Thyroid gland (tissue), 4 donors: ENCODE data around the gene ADTRP. TPM values are rescaled to one million over a fixed set of nuclear protein-coding genes. Genes with fewer than 3 reads are reported as not detected.

Experiments used
- DNase-seq, 2 donors: peaks; one replicate each; pipeline ENCODE4 v3.0.0-alpha.2; 2019
- H3K27ac ChIP-seq, 3 donors: fragments of 200-600 bp; sonication (generic); 1 replicate in 2 of 3; 2 replicates in 1 of 3; pipeline ENCODE4 v1.5.1; 2016 to 2019; ENCODE audit warnings: mild to moderate bottlenecking in 1 of 3, moderate library complexity in 1 of 3
- H3K27me3 ChIP-seq: fragments of 200-600 bp; sonication (generic); one replicate; pipeline ENCODE4 v1.5.1; 2019
- H3K36me3 ChIP-seq, 2 donors: fragments of 200-600 bp; sonication (generic); one replicate each; pipeline ENCODE4 v1.5.1; 2016 to 2019
- H3K4me1 ChIP-seq, 2 donors: fragments of 200-600 bp; sonication (generic); one replicate each; pipeline ENCODE4 v1.5.1; 2017 to 2019
- H3K4me3 ChIP-seq, 3 donors: fragments of 200-600 bp; sonication (generic); replicated peaks in 1 of 3; 1 replicate in 2 of 3; 2 replicates in 1 of 3; pipeline ENCODE4 v1.5.1; 2016; ENCODE audit warnings: mild to moderate bottlenecking in 1 of 3
- H3K9me3 ChIP-seq: fragments of 200-600 bp; sonication (generic); one replicate; pipeline ENCODE4 v1.5.1; 2017
- POLR2A ChIP-seq, 2 donors: fragments of 450-650 bp; IDR thresholded peaks; one replicate each; pipeline ENCODE4 v1.6.1; 2017; ENCODE audit warnings: antibody characterized with exemption in 2 of 2, mild to moderate bottlenecking in 2 of 2, moderate library complexity in 1 of 2
- WGBS, 2 donors: methylation state at CpG; one replicate each; pipeline ENCODE4 v1.1.5; 2017; 5-methylcytosine and 5-hydroxymethylcytosine counted together
- intact Hi-C: fragments of 100-400 bp; cut with DNase I; formaldehyde crosslinking; loops from one replicate; pipeline ENCODE4 v1.15.1; 2023
- total RNA-seq, 4 donors: library from RNA; depleted of rRNA; stranded (reverse); fragments of >200 nt; gene quantifications; one replicate each; pipeline ENCODE4 v1.2.3, GENCODE V29; 2016
- TF ChIP-seq, protein P1 (sequence below), 6 experiments: fragments of 200-600 bp in 3 of 6; fragments of 450-650 bp in 3 of 6; sonication (generic) in 3 of 6; IDR thresholded peaks; one replicate each; pipeline ENCODE4 v1.5.1; 2016 to 2019; ENCODE audit warnings: antibody characterized with exemption in 6 of 6, mild to moderate bottlenecking in 2 of 6, inconsistent platforms in 1 of 6, moderate library complexity in 1 of 6

Gene ADTRP
- total RNA-seq, 4 donors from 2014 or later: 0.40 to 3.5 TPM; not detected in 2

DNA sequence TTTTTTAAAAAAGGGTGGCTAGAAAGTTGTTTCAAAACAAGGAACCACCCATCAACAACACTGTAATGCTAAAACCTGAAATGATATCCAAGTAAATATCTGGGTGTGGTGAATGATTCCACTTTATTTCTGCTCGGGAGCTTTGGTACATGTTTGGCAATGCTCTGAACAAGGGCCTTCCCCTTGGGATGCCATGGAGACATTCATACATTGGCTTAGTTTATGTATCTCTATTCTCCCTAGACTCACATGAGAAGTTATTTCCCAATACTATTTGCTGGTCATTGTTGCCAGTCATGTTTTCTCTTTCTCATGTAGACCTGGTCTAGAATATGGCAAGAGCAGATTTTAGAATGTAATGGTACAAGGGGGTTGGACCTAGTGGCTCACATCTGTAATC, 22.9 kb downstream of the ADTRP start:
- TF ChIP-seq, protein P1, sequence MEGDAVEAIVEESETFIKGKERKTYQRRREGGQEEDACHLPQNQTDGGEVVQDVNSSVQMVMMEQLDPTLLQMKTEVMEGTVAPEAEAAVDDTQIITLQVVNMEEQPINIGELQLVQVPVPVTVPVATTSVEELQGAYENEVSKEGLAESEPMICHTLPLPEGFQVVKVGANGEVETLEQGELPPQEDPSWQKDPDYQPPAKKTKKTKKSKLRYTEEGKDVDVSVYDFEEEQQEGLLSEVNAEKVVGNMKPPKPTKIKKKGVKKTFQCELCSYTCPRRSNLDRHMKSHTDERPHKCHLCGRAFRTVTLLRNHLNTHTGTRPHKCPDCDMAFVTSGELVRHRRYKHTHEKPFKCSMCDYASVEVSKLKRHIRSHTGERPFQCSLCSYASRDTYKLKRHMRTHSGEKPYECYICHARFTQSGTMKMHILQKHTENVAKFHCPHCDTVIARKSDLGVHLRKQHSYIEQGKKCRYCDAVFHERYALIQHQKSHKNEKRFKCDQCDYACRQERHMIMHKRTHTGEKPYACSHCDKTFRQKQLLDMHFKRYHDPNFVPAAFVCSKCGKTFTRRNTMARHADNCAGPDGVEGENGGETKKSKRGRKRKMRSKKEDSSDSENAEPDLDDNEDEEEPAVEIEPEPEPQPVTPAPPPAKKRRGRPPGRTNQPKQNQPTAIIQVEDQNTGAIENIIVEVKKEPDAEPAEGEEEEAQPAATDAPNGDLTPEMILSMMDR (IDR thresholded peaks at IDR 0.05): no peak
- TF ChIP-seq POLR2A (IDR thresholded peaks at IDR 0.05): no peak
- Histone ChIP-seq H3K27me3 (no peaks in the 10 kb centered on the region), H3K27ac (no peak overlapping the region), H3K4me3 (no peak overlapping the region), H3K4me1 (no peaks in the 10 kb centered on the region), H3K36me3 (no peaks in the 10 kb centered on the region), H3K9me3 (no peaks in the 10 kb centered on the region)
- no peak for DNase-seq
- intact Hi-C loops: no loop called here
- WGBS, 2 donors: 74 to 89% methylated on average over 1 of the region's 1 CpG

DNA sequence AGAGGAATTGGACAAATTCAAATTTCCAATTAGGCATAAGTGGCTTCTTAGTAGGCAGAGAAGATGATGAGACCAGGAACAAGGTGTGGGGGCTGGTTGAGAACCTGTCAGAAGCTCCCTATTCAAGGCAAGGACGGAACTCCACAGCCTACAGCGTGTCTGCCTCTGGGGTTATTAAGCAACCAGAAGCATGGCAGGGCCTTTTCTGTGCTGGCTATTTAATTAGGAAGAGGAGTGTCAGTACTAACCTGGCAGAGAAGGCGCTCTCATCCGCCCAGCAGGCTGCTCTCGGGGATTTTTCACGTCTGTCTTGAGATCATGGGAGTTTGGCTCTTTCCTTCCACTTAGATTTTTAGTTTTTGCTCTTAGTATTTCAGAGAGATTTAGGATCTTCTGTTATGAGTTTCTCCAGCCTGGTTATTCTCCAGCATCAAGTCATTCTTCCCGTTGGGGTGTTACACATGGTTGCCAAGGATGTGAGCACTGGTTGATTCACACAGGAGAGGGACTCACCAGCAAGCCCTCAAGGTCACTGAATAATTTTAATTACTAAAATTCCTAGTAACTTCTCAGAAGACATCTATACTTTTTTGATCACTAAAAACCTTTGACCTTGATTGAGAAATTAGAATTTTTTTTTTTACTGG, 23.9 kb downstream of the ADTRP start:
- H3K4me3 ChIP-seq: no peak overlapping the region
- no peak overlapping the region for H3K27ac ChIP-seq
- no peaks in the 10 kb centered on the region for H3K36me3 ChIP-seq
- no peak for DNase-seq
- no peaks in the 10 kb centered on the region for H3K9me3 ChIP-seq
- TF ChIP-seq POLR2A (IDR thresholded peaks at IDR 0.05): no peak
- TF ChIP-seq, protein P1 (IDR thresholded peaks at IDR 0.05): no peak
- H3K4me1 ChIP-seq: no peaks in the 10 kb centered on the region
- 79 to 81% methylated on average over 7 of the region's 7 CpGs for WGBS, 2 donors
- intact Hi-C loops: no loop called here
- no peaks in the 10 kb centered on the region for H3K27me3 ChIP-seq

- Histone ChIP-seq H3K4me1 (no peaks in the 10 kb centered on the region), H3K27me3 (no peaks in the 10 kb centered on the region), H3K36me3 (no peaks in the 10 kb centered on the region), H3K9me3 (no peaks in the 10 kb centered on the region), H3K4me3 (no peak overlapping the region), H3K27ac (no peak overlapping the region)
- TF ChIP-seq, protein P1 (IDR thresholded peaks at IDR 0.05): no peak
- no peak for TF ChIP-seq POLR2A (IDR thresholded peaks at IDR 0.05)
- DNase-seq: no peak
- WGBS, 2 donors: 94 to 100% methylated on average over 4 of the region's 4 CpGs
- intact Hi-C loops: no loop called here
These were observed 24.8 kb downstream of the ADTRP start for GRCh38 chr6:11753798-11754197.

- Histone ChIP-seq H3K27ac (no peak overlapping the region), H3K36me3 (no peaks in the 10 kb centered on the region), H3K9me3 (no peaks in the 10 kb centered on the region), H3K4me1 (peaks cover 4 to 5% of the 10 kb centered on the region in 2 donors), H3K27me3 (no peaks in the 10 kb centered on the region), H3K4me3 (no peak overlapping the region)
- intact Hi-C loops: no loop called here
- DNase-seq: no peak
- WGBS, 2 donors: 76 to 92% methylated on average over 1 of the region's 1 CpG
- no peak for TF ChIP-seq POLR2A (IDR thresholded peaks at IDR 0.05)
- TF ChIP-seq, protein P1 (IDR thresholded peaks at IDR 0.05): no peak
These were observed 26.2 kb downstream of the ADTRP start for GRCh38 chr6:11752360-11752759.

- intact Hi-C loops: no loop called here
- TF ChIP-seq, protein P1 (IDR thresholded peaks at IDR 0.05): no peak
- TF ChIP-seq POLR2A (IDR thresholded peaks at IDR 0.05): no peak
- H3K27ac ChIP-seq: no peak overlapping the region
- no peaks in the 10 kb centered on the region for H3K36me3 ChIP-seq
- WGBS, 2 donors: 25 to 30% methylated on average over 7 of the region's 7 CpGs
- H3K4me3 ChIP-seq: no peak overlapping the region
- H3K9me3 ChIP-seq: no peaks in the 10 kb centered on the region
- no peak for DNase-seq
- H3K4me1 ChIP-seq: peaks cover 8 to 12% of the 10 kb centered on the region in 2 donors
- no peaks in the 10 kb centered on the region for H3K27me3 ChIP-seq
These were observed 27.9 kb downstream of the ADTRP start for GRCh38 chr6:11750682-11751081.
